ENCODE data around the gene MTMR1.

The MTMR1 gene

GRCh38 chrX:150759568-150760416, 66.6 kb downstream of the MTMR1 start:
- peaks cover 5% of the 10 kb centered on the region for H3K36me3 ChIP-seq (ENCODE audit: control insufficient read depth, insufficient read depth, low read length)
- H3K4me3 ChIP-seq (replicated peaks; ENCODE audit: low read depth, low read length): no peak overlapping the region
- TF ChIP-seq, protein P1, sequence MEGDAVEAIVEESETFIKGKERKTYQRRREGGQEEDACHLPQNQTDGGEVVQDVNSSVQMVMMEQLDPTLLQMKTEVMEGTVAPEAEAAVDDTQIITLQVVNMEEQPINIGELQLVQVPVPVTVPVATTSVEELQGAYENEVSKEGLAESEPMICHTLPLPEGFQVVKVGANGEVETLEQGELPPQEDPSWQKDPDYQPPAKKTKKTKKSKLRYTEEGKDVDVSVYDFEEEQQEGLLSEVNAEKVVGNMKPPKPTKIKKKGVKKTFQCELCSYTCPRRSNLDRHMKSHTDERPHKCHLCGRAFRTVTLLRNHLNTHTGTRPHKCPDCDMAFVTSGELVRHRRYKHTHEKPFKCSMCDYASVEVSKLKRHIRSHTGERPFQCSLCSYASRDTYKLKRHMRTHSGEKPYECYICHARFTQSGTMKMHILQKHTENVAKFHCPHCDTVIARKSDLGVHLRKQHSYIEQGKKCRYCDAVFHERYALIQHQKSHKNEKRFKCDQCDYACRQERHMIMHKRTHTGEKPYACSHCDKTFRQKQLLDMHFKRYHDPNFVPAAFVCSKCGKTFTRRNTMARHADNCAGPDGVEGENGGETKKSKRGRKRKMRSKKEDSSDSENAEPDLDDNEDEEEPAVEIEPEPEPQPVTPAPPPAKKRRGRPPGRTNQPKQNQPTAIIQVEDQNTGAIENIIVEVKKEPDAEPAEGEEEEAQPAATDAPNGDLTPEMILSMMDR (IDR thresholded peaks at IDR 0.05; ENCODE audit: insufficient read depth, low read length, poor library complexity, severe bottlenecking): no peak
- DNase-seq (ENCODE audit: extremely low read depth, insufficient read length): no peak
- H3K27me3 ChIP-seq (replicated peaks; ENCODE audit: control insufficient read depth, insufficient read depth, low read length): no peaks in the 10 kb centered on the region

GRCh38 chrX:150761176-150761818, 68.1 kb downstream of the MTMR1 start:
- TF ChIP-seq, protein P1 (IDR thresholded peaks at IDR 0.05; ENCODE audit: insufficient read depth, low read length, poor library complexity, severe bottlenecking): no peak
- Histone ChIP-seq H3K36me3 (ENCODE audit: control insufficient read depth, insufficient read depth, low read length) (peaks cover 5% of the 10 kb centered on the region), H3K27me3 (replicated peaks; ENCODE audit: control insufficient read depth, insufficient read depth, low read length) (no peaks in the 10 kb centered on the region), H3K4me3 (replicated peaks; ENCODE audit: low read depth, low read length) (no peak overlapping the region)
- DNase-seq (ENCODE audit: extremely low read depth, insufficient read length): no peak

GRCh38 chrX:150761819-150762216, 68.6 kb downstream of the MTMR1 start:
- Histone ChIP-seq H3K27me3 (replicated peaks; ENCODE audit: control insufficient read depth, insufficient read depth, low read length) (no peaks in the 10 kb centered on the region), H3K4me3 (replicated peaks; ENCODE audit: low read depth, low read length) (no peak overlapping the region), H3K36me3 (ENCODE audit: control insufficient read depth, insufficient read depth, low read length) (peaks cover 5% of the 10 kb centered on the region)
- TF ChIP-seq, protein P1 (IDR thresholded peaks at IDR 0.05; ENCODE audit: insufficient read depth, low read length, poor library complexity, severe bottlenecking): no peak
- no peak for DNase-seq (ENCODE audit: extremely low read depth, insufficient read length)

DNA sequence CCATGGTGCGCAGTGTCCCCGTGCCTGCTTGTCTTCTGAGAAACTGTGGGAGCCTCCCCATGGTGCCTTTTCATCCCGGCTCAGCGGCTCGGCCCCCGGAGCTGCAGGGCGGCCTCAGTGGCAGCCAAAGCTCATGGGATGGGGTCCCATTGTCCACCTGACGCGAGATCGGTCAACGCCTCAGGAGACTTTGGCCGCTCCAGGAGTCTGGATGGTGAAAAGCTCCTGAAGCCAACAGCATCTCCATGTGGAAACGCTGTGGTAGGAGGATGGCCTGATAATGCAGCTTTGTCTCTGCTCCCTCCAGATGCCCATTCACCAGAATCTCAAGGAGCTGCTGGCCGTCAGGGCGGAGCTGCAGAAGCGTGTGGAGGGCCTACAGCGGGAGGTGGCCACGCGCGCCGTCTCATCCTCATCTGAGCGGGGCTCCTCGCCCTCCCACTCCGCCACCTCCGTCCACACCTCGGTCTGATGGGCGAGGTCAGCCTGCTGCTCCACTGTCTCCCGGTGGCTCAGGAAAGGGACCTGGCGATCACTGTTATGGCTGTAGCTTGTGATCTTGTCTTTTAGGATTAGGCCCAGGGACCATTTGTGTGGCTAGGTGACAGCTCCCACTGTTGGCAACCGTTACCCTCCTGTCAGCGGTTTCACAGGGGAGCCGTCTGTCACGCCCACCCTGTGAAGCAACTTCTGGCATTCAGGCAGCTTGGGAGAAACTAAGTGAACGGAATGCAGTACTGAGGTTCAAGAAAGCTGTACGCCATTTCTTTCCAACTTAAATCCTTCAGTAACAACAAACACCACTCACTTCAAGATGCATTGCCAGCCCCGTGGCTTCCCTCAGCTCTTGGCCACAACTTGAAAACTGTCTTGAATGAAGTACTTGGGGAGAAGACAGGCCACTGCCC, 69.3 kb downstream of the MTMR1 start:
- Histone ChIP-seq H3K36me3 (ENCODE audit: control insufficient read depth, insufficient read depth, low read length) (peaks cover 5% of the 10 kb centered on the region), H3K4me3 (replicated peaks; ENCODE audit: low read depth, low read length) (no peak overlapping the region), H3K27me3 (replicated peaks; ENCODE audit: control insufficient read depth, insufficient read depth, low read length) (no peaks in the 10 kb centered on the region)
- DNase-seq (ENCODE audit: extremely low read depth, insufficient read length): no peak
- TF ChIP-seq, protein P1 (IDR thresholded peaks at IDR 0.05; ENCODE audit: insufficient read depth, low read length, poor library complexity, severe bottlenecking): no peak

DNA sequence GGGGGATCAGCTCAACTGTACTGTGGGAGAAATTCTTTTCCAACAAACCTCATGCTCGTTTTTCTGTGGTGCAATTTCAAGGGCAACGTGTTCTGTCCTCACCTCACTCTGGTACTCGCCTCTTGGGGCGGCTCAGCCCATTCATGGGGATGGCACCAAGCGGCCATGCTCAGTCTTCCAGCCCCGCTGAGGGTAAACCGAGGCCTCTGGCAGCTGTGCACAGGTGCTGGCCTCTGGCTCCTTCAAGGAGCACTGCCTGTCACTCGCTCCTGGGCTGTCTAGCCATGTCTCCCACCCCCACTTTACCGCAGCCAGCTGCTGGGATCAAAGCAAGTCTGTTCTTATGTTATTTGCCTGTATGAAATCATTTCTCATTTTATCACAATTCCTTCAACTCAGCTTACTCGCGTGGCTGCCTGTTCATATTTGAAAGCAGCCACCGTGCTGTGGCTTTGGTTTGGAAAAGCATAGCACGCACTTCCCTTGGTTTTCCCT, 70.2 kb downstream of the MTMR1 start:
- no peak overlapping the region for H3K4me3 ChIP-seq (replicated peaks; ENCODE audit: low read depth, low read length)
- no peaks in the 10 kb centered on the region for H3K27me3 ChIP-seq (replicated peaks; ENCODE audit: control insufficient read depth, insufficient read depth, low read length)
- peaks cover 3% of the 10 kb centered on the region; the same call in 1 of the 2 replicates for H3K36me3 ChIP-seq (ENCODE audit: control insufficient read depth, insufficient read depth, low read length)
- TF ChIP-seq, protein P1 (IDR thresholded peaks at IDR 0.05; ENCODE audit: insufficient read depth, low read length, poor library complexity, severe bottlenecking): no peak
- no peak for DNase-seq (ENCODE audit: extremely low read depth, insufficient read length)
